HL-60 (cell line): ENCODE measurements around the gene ADGRB3.
"Not testable (repeated sequence)": the region's sequence is repeated elsewhere in the genome, so short reads cannot be mapped to it uniquely, and the experiment has no call there.

Experiments
- DNase-seq, 2 experiments: peaks; one replicate each; pipeline ENCODE4 v3.0.0-alpha.2; 2010 to 2020; ENCODE audit warnings: low read depth in 1 of 2, low spot score in 1 of 2
- H3K27ac ChIP-seq: fragments of 250-450 bp; sonication (Bioruptor Pico); replicated peaks from 2 replicates; pipeline ENCODE4 v1.5.1; 2020; ENCODE audit warnings: mild to moderate bottlenecking, moderate library complexity
- H3K27me3 ChIP-seq: fragments of 250-450 bp; sonication (Bioruptor Pico); 2 replicates; pipeline ENCODE4 v1.5.1; 2021; ENCODE audit warnings: mild to moderate bottlenecking, moderate library complexity; ENCODE audit not compliant: insufficient read depth, poor library complexity, severe bottlenecking
- H3K4me3 ChIP-seq: replicated peaks from 2 replicates; pipeline ENCODE4 v1.5.1; 2011; ENCODE audit warnings: mild to moderate bottlenecking, control low read depth, low read length; ENCODE audit not compliant: insufficient read depth
- GABPA ChIP-seq: IDR thresholded peaks from 2 replicates; pipeline ENCODE4 v1.6.1; 2012; ENCODE audit warnings: low read depth
- POLR2AphosphoS5 ChIP-seq: IDR thresholded peaks from 2 replicates; pipeline ENCODE4 v1.6.1; 2012; ENCODE audit warnings: low read depth
- SPI1 ChIP-seq: IDR thresholded peaks from 2 replicates; pipeline ENCODE4 v1.6.1; 2012; ENCODE audit warnings: low read depth, mild to moderate bottlenecking, borderline replicate concordance
- TF ChIP-seq, protein P1 (sequence below): IDR thresholded peaks from 2 replicates; pipeline ENCODE4 v1.6.1; 2012; ENCODE audit warnings: low read depth; ENCODE audit not compliant: insufficient replicate concordance
- TF ChIP-seq, protein P2 (sequence below): IDR thresholded peaks from one replicate; pipeline ENCODE4 v1.5.1; 2011; ENCODE audit warnings: low read length, control low read depth, inconsistent platforms; ENCODE audit not compliant: insufficient read depth

Gene ADGRB3

DNA sequence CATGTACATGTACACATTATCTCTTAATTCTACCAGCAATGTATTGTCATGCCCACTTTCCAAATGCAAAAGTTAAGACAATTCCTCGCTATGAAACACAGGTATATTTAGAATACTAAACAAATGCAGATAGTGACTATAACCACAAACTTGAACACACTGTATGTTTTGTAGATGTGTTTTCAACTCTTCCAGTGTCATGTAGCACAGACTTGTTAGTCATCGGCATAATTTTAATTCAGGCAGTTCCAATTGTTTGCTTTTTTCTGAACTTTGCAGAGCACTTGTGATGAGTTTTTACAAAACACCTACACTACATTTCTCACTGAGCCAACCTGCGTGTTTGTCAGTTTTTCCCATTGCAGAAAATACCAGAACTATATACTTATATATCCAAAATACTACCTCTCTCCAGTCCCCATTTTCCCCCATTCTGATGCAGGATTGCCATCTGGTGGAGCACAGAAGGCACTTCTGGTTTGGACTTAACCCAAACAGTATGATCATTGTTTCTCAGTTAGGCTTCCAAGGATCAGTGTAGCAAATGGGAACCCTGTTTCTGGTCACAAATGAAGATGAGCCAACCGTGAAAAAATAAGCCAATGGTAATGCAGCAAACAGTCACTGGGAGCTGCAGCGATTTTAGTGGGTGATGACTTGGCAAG is 143.4 kb downstream of the ADGRB3 start:
- DNase-seq, result peak in 1 of 2 experiments; percentile 6
- no peak for TF ChIP-seq SPI1
- TF ChIP-seq, protein P1, sequence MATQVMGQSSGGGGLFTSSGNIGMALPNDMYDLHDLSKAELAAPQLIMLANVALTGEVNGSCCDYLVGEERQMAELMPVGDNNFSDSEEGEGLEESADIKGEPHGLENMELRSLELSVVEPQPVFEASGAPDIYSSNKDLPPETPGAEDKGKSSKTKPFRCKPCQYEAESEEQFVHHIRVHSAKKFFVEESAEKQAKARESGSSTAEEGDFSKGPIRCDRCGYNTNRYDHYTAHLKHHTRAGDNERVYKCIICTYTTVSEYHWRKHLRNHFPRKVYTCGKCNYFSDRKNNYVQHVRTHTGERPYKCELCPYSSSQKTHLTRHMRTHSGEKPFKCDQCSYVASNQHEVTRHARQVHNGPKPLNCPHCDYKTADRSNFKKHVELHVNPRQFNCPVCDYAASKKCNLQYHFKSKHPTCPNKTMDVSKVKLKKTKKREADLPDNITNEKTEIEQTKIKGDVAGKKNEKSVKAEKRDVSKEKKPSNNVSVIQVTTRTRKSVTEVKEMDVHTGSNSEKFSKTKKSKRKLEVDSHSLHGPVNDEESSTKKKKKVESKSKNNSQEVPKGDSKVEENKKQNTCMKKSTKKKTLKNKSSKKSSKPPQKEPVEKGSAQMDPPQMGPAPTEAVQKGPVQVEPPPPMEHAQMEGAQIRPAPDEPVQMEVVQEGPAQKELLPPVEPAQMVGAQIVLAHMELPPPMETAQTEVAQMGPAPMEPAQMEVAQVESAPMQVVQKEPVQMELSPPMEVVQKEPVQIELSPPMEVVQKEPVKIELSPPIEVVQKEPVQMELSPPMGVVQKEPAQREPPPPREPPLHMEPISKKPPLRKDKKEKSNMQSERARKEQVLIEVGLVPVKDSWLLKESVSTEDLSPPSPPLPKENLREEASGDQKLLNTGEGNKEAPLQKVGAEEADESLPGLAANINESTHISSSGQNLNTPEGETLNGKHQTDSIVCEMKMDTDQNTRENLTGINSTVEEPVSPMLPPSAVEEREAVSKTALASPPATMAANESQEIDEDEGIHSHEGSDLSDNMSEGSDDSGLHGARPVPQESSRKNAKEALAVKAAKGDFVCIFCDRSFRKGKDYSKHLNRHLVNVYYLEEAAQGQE, result no peak
- TF ChIP-seq, protein P2, sequence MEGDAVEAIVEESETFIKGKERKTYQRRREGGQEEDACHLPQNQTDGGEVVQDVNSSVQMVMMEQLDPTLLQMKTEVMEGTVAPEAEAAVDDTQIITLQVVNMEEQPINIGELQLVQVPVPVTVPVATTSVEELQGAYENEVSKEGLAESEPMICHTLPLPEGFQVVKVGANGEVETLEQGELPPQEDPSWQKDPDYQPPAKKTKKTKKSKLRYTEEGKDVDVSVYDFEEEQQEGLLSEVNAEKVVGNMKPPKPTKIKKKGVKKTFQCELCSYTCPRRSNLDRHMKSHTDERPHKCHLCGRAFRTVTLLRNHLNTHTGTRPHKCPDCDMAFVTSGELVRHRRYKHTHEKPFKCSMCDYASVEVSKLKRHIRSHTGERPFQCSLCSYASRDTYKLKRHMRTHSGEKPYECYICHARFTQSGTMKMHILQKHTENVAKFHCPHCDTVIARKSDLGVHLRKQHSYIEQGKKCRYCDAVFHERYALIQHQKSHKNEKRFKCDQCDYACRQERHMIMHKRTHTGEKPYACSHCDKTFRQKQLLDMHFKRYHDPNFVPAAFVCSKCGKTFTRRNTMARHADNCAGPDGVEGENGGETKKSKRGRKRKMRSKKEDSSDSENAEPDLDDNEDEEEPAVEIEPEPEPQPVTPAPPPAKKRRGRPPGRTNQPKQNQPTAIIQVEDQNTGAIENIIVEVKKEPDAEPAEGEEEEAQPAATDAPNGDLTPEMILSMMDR, result peak; percentile 23
- TF ChIP-seq GABPA, result no peak
- no peak for TF ChIP-seq POLR2AphosphoS5
- peaks cover 3% of the 10 kb centered on the region for H3K27me3 ChIP-seq
- H3K4me3 ChIP-seq, result no peak overlapping the region
- H3K27ac ChIP-seq, result no peak overlapping the region

DNA sequence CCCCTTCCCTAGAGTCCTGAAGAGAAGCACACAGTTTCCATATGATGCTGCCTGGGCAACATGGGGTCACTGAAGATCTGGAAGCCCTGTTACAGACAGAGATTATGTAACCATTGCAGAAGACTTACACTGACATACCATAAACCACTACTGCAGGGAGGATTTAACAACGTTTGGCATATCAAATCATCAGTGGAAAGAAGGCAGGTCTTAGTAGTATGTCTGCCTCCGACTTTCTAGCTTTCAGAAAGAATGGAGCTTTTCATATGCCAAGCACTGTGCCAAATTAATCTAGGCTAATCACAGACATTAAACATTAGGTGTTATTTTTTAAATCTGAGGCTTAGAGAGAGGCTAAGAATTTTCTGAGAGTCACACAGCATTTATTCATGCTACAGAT is 144.3 kb downstream of the ADGRB3 start:
- TF ChIP-seq SPI1, result no peak
- no peak for TF ChIP-seq GABPA
- TF ChIP-seq, protein P2, result no peak
- TF ChIP-seq, protein P1, result no peak
- no peak for TF ChIP-seq POLR2AphosphoS5
- Histone ChIP-seq H3K27ac (no peak overlapping the region), H3K27me3 (no peaks in the 10 kb centered on the region), H3K4me3 (no peak overlapping the region)
- DNase-seq, result no peak

DNA sequence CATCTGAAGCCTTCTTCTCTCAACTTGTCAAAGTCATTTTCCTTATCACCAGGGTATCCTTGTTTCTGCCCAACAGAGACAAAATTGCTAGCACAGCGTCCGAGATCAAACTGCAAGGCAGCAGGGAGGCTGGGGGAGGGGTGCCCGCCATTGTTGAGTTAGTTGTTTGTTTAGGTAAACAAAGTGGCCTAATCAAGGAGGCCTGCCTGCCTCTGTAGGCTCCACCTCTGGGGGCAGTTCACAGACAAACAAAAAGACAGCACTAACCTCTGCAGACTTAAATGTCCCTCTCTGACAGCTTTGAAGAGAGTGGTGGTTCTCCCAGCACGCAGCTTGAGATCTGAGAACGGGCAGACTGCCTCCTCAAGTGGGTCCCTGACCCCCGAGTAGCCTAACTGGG is 155.0 kb downstream of the ADGRB3 start:
- H3K27me3 ChIP-seq, H3K27ac ChIP-seq, H3K4me3 ChIP-seq, DNase-seq: not testable (repeated sequence)

DNA sequence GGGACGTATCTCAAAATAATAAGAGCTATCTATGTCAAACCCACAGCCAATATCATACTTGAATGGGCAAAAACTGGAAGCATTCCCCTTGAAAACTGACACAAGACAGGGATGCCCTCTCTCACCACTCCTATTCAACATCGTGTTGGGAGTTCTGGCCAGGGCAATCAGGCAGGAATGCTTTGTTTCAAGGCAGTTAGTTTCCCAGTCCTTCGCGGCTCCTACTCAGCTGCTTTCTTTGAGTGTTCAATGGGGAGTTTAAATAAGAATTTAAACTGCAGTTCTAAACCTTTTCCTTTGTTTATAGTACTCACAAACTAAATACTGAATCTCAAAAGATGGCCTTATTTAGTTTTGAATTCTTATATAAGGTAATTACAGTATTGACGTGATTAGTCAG is 179.9 kb downstream of the ADGRB3 start:
- not testable (repeated sequence) for H3K27me3 ChIP-seq, H3K4me3 ChIP-seq, H3K27ac ChIP-seq, DNase-seq

DNA sequence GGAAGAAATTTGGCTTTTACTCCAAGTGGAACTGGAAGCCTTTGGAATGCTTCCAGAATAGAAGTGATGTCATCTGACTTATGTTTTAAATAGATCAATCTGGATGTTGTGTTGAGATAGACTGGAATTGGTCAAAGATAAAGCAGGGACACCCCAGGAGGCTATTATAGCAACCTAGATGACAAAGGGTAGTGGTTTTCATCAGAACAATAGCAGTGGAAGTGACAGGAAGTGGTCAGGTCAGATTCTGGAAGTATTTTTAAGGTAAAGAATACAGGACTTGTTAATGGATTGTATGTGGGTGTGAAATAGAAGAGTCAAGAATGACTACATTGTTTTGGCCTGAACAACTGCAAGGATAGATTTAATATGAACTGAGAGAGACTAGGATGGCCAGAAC is 191.4 kb downstream of the ADGRB3 start:
- no peak for TF ChIP-seq POLR2AphosphoS5
- TF ChIP-seq, protein P2, result no peak
- no peak for TF ChIP-seq GABPA
- TF ChIP-seq, protein P1, result no peak
- no peak for TF ChIP-seq SPI1
- no peak for DNase-seq
- no peak overlapping the region for H3K4me3 ChIP-seq
- no peaks in the 10 kb centered on the region for H3K27me3 ChIP-seq
- no peak overlapping the region for H3K27ac ChIP-seq
